Upper lobe of left lung (tissue), 6 donors: Measurements from ENCODE around the gene SLCO4A1. TPM values are rescaled to one million over a fixed set of nuclear protein-coding genes. Genes with fewer than 3 reads are reported as not detected.

Experiments used
- ATAC-seq, 2 donors: fragments of 200-7000 bp; cut with Tn5 transposase; one replicate each; pipeline ENCODE4 v1.9.1; 2022; ENCODE audit warnings: mild to moderate bottlenecking in 2 of 2, moderate library complexity in 2 of 2; ENCODE audit not compliant: low FRiP score in 2 of 2
- DNase-seq, 2 donors: peaks; one replicate each; pipeline ENCODE4 v3.0.0-alpha.2; 2019 to 2020
- H3K27ac ChIP-seq, 4 donors: fragments of 200-600 bp; sonication (generic); one replicate each; pipeline ENCODE4 v1.5.1; 2016 to 2019
- H3K27me3 ChIP-seq, 4 donors: fragments of 200-600 bp; sonication (generic); one replicate each; pipeline ENCODE4 v1.5.1; 2017 to 2019
- H3K36me3 ChIP-seq, 4 donors: fragments of 200-600 bp; sonication (generic); one replicate each; pipeline ENCODE4 v1.5.1; 2016 to 2019
- H3K4me1 ChIP-seq, 4 donors: fragments of 200-600 bp; sonication (generic); one replicate each; pipeline ENCODE4 v1.5.1; 2018 to 2019
- H3K4me3 ChIP-seq, 4 donors: fragments of 200-600 bp; sonication (generic); one replicate each; pipeline ENCODE4 v1.5.1; 2017 to 2019; ENCODE audit warnings: mild to moderate bottlenecking in 2 of 4, moderate library complexity in 1 of 4
- H3K9me3 ChIP-seq, 4 donors: fragments of 200-600 bp; sonication (generic); one replicate each; pipeline ENCODE4 v1.5.1; 2018 to 2019
- EP300 ChIP-seq, 4 donors: sonication (generic); formaldehyde crosslinking; IDR thresholded peaks; one replicate each; pipeline ENCODE4 v1.5.1; 2017; ENCODE audit warnings: antibody characterized with exemption in 4 of 4, control low read depth in 2 of 4
- POLR2A ChIP-seq, 4 donors: fragments of 450-650 bp; IDR thresholded peaks; one replicate each; pipeline ENCODE4 v1.5.1; 2016 to 2017; ENCODE audit warnings: antibody characterized with exemption in 4 of 4, mild to moderate bottlenecking in 2 of 4
- POLR2AphosphoS5 ChIP-seq, 2 donors: sonication (generic); formaldehyde crosslinking; IDR thresholded peaks; one replicate each; pipeline ENCODE4 v1.5.1; 2017; ENCODE audit warnings: antibody characterized with exemption in 2 of 2
- WGBS, 2 donors: methylation state at CpG; one replicate each; pipeline ENCODE4 v1.1.5; 2017 to 2018; 5-methylcytosine and 5-hydroxymethylcytosine counted together
- total RNA-seq, 6 donors: library from RNA; depleted of rRNA in 4 of 6; stranded (reverse); fragments of >200 nt in 4 of 6; gene quantifications; one replicate each; pipeline versions ENCODE4 v1.1.0 to v1.2.1, GENCODE V29; 2016 to 2021
- TF ChIP-seq, protein P1 (sequence below), 6 experiments: fragments of 450-650 bp in 4 of 6; fragments of 200-600 bp in 2 of 6; sonication (generic) in 2 of 6; IDR thresholded peaks; one replicate each; pipeline ENCODE4 v1.5.1; 2016 to 2019; ENCODE audit warnings: antibody characterized with exemption in 6 of 6
- donor health status: DM: no; HTN: no; CAD: no; lungs with moderate emphysema.
- donor health status: DM: no; HTN: yes; CAD: no; lungs with severe emphysema.

SLCO4A1 gene
- total RNA-seq, 6 donors from 2014 or later = 39.9 to 86.7 (median 49.1) TPM

GRCh38 chr20:62702895-62703852 is 60.9 kb downstream of the SLCO4A1 start:
- ATAC-seq = no peak
- Histone ChIP-seq H3K27me3 (peaks cover 0 to 12% (median 4%) of the 10 kb centered on the region in 4 donors), H3K4me1 (peaks cover 10 to 19% (median 14%) of the 10 kb centered on the region in 4 donors), H3K4me3 (no peak overlapping the region), H3K27ac (peak overlapping the region in 1 of 4 donors; percentile 50), H3K36me3 (no peaks in the 10 kb centered on the region), H3K9me3 (no peaks in the 10 kb centered on the region)
- TF ChIP-seq POLR2AphosphoS5 (IDR thresholded peaks at IDR 0.05) = no peak
- no peak for TF ChIP-seq EP300 (IDR thresholded peaks at IDR 0.05)
- TF ChIP-seq, protein P1, sequence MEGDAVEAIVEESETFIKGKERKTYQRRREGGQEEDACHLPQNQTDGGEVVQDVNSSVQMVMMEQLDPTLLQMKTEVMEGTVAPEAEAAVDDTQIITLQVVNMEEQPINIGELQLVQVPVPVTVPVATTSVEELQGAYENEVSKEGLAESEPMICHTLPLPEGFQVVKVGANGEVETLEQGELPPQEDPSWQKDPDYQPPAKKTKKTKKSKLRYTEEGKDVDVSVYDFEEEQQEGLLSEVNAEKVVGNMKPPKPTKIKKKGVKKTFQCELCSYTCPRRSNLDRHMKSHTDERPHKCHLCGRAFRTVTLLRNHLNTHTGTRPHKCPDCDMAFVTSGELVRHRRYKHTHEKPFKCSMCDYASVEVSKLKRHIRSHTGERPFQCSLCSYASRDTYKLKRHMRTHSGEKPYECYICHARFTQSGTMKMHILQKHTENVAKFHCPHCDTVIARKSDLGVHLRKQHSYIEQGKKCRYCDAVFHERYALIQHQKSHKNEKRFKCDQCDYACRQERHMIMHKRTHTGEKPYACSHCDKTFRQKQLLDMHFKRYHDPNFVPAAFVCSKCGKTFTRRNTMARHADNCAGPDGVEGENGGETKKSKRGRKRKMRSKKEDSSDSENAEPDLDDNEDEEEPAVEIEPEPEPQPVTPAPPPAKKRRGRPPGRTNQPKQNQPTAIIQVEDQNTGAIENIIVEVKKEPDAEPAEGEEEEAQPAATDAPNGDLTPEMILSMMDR (IDR thresholded peaks at IDR 0.05) = peak in 1 of 6 experiments; percentile 25
- WGBS, 2 donors = 84 to 89% methylated on average over 17 to 25 of the region's 25 CpGs
- no peak for DNase-seq

- 72 to 90% methylated on average over 3 to 5 of the region's 5 CpGs for WGBS, 2 donors
- H3K27ac ChIP-seq = peak overlapping the region in 3 of 4 donors; percentile 24 to 50 (median 28)
Observed at GRCh38 chr20:62703853-62704228, 61.5 kb downstream of the SLCO4A1 start.

GRCh38 chr20:62704341-62704948 is 62.1 kb downstream of the SLCO4A1 start:
- Histone ChIP-seq H3K27me3 (peaks cover 0 to 25% (median 14%) of the 10 kb centered on the region in 4 donors), H3K4me1 (peaks cover 10 to 32% (median 14%) of the 10 kb centered on the region in 4 donors), H3K4me3 (no peak overlapping the region), H3K27ac (peak overlapping the region in 3 of 4 donors; percentile 24 to 50 (median 28)), H3K36me3 (no peaks in the 10 kb centered on the region), H3K9me3 (no peaks in the 10 kb centered on the region)
- peak in 1 of 2 donors; percentile 6 for TF ChIP-seq POLR2AphosphoS5 (IDR thresholded peaks at IDR 0.05)
- TF ChIP-seq, protein P1 (IDR thresholded peaks at IDR 0.05) = no peak
- no peak for TF ChIP-seq EP300 (IDR thresholded peaks at IDR 0.05)
- DNase-seq = peak in 1 of 2 donors; percentile 74
- 20 to 45% methylated on average over 5 to 21 of the region's 21 CpGs for WGBS, 2 donors
- peak; percentile 43 to 46 for ATAC-seq

More at GRCh38 chr20:62703853-62704228, 61.5 kb downstream of the SLCO4A1 start:
- no peak overlapping the region for H3K4me3 ChIP-seq
- DNase-seq = no peak
- H3K27me3 ChIP-seq = peaks cover 0 to 19% (median 7%) of the 10 kb centered on the region in 4 donors
- no peaks in the 10 kb centered on the region for H3K36me3 ChIP-seq
- no peaks in the 10 kb centered on the region for H3K9me3 ChIP-seq
- H3K4me1 ChIP-seq = peaks cover 10 to 26% (median 14%) of the 10 kb centered on the region in 4 donors
- no peak for TF ChIP-seq EP300 (IDR thresholded peaks at IDR 0.05)
- TF ChIP-seq, protein P1 (IDR thresholded peaks at IDR 0.05) = no peak
- no peak for ATAC-seq

GRCh38 chr20:62705627-62706026 is 63.3 kb downstream of the SLCO4A1 start:
- no peak overlapping the region for H3K27ac ChIP-seq
- H3K9me3 ChIP-seq = no peaks in the 10 kb centered on the region
- no peak overlapping the region for H3K4me3 ChIP-seq
- 80 to 82% methylated on average over 1 to 16 of the region's 16 CpGs for WGBS, 2 donors
- no peaks in the 10 kb centered on the region for H3K36me3 ChIP-seq
- H3K27me3 ChIP-seq = peaks cover 0 to 35% (median 17%) of the 10 kb centered on the region in 4 donors
- H3K4me1 ChIP-seq = peaks cover 10 to 34% (median 14%) of the 10 kb centered on the region in 4 donors
- ATAC-seq (no peak), DNase-seq (peak in 1 of 2 donors; percentile 70)
- TF ChIP-seq EP300 (IDR thresholded peaks at IDR 0.05) (no peak), POLR2A (IDR thresholded peaks at IDR 0.05) (no peak), POLR2AphosphoS5 (IDR thresholded peaks at IDR 0.05) (no peak)
- TF ChIP-seq, protein P1 (IDR thresholded peaks at IDR 0.05) = no peak
